ENCODE results near the gene REXO1.

Gene REXO1

DNA sequence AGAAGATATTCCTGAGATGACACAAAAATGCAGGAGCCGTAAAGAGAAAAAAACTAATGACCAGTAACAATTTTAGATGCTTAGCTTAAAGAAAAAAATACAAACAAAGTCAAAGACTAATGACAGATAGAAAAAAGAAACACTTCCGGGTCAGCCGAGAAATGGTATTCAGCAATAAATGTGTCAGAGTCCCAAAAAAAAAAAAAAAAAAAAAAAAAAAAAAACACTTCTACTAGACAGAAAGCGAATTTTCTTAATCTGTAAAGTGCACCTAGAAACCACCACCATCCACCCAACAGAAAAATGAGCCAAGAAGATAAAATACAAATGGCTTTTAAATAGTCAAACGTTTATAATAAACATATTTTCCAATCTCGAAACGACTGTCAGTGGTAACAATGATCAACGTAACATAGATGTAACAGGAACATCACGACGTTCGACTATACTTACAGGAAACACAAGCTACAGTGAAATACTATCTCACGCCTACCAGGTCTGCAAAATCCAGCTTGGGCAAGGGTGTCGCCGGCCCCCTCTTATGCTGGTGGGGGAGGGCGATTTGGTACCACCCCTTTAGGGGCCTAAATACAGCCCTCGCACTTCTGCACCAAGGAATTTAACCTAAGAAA, 26.4 kb upstream of the REXO1 start (continued):
- TF ChIP-seq ZNF654 (tag by site-specific recombination; IDR thresholded peaks at IDR 0.05; ENCODE audit: low read depth) (no peak), ZNF791 (tag by site-specific recombination; IDR thresholded peaks at IDR 0.05) (no peak)

DNA sequence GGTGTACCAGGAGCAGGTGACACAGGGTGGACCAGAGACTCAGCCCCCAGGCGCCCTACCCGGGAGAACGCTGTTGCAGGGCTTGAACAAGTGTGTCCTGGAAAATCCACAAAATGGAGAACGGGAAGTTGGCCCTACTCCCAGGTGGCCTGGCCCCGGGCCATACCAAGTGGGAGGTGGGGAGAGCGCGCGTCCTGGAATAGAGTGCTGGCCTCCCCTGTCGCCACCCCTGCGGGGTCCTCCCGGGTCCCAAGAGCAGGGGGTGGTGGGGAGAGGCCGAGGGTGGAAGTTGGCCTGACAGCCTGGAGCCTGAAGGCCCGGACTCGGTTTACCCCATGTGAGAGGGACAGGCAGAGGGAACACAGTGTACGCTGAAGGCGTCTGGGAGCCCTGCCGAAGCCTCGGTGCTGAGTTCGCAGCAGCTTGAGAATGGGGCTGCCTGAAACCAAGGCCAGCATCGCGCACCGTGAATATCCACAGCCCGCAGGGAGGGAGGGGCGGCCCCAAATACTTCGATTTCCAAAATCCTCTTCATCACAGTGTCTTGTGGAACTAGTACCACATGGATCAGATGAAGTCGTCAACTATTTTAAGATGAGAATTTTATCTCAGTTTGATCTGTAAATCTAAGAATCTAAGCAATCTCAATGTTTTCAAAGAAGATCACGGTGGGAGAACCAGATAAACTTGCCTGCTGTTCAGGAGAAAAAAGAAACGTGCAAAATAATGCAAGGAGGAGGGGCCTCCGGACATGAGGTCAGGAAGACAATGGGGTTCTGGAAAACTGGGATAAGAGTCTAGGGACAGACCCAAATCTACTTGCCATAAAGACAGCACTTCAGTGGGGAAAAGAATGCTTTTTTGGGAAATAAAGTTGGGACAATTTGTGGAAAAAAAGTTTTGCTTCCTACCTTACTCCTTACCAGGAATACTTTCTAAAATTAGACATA, 25.5 kb upstream of the REXO1 start:
- H3K4me1 ChIP-seq (ENCODE audit: control insufficient read depth, insufficient read depth, low read length), result peaks cover 10% of the 10 kb centered on the region
- TF ChIP-seq GLIS1 (tag by site-specific recombination; IDR thresholded peaks at IDR 0.05) (peak; percentile 28; the same call in 1 of the 2 replicates), ZBTB48 (tag by site-specific recombination; IDR thresholded peaks at IDR 0.05) (no peak), ZNF600 (tag by site-specific recombination; IDR thresholded peaks at IDR 0.05) (peak; percentile 92; the same call in 1 of the 2 replicates), IKZF3 (tag by site-specific recombination; IDR thresholded peaks at IDR 0.05) (peak; percentile 86)
- TF ChIP-seq, protein P1, sequence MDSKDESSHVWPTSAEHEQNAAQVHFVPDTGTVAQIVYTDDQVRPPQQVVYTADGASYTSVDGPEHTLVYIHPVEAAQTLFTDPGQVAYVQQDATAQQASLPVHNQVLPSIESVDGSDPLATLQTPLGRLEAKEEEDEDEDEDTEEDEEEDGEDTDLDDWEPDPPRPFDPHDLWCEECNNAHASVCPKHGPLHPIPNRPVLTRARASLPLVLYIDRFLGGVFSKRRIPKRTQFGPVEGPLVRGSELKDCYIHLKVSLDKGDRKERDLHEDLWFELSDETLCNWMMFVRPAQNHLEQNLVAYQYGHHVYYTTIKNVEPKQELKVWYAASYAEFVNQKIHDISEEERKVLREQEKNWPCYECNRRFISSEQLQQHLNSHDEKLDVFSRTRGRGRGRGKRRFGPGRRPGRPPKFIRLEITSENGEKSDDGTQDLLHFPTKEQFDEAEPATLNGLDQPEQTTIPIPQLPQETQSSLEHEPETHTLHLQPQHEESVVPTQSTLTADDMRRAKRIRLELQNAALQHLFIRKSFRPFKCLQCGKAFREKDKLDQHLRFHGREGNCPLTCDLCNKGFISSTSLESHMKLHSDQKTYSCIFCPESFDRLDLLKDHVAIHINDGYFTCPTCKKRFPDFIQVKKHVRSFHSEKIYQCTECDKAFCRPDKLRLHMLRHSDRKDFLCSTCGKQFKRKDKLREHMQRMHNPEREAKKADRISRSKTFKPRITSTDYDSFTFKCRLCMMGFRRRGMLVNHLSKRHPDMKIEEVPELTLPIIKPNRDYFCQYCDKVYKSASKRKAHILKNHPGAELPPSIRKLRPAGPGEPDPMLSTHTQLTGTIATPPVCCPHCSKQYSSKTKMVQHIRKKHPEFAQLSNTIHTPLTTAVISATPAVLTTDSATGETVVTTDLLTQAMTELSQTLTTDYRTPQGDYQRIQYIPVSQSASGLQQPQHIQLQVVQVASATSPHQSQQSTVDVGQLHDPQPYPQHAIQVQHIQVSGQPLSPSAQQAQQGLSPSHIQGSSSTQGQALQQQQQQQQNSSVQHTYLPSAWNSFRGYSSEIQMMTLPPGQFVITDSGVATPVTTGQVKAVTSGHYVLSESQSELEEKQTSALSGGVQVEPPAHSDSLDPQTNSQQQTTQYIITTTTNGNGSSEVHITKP (tag by site-specific recombination; IDR thresholded peaks at IDR 0.05), result peak; percentile 89
- POLR2A ChIA-PET, result interaction anchor here (0.5 to 2.8 kb wide), 3 partner anchors 9 to 354 kb away, joined by 3 to 22 read pairs (median 18); partner anchors contain the start of gene ABHD17A
- H3K27ac ChIP-seq (ENCODE audit: extremely low read depth, low read depth, low read length), result peak overlapping the region; percentile 33
- CTCF ChIA-PET, result interaction anchor here (1.4 kb wide), 1 partner anchor 201 kb away, joined by 3 read pairs; no protein-coding TSS in a partner anchor
- peak overlapping the region; percentile 11; the same call in 1 of the 2 replicates for H3K4me3 ChIP-seq (ENCODE audit: low read depth, low read length)
- H3K9me3 ChIP-seq (ENCODE audit: control insufficient read depth, insufficient read depth, low read depth, low read length), result no peaks in the 10 kb centered on the region
- H3K36me3 ChIP-seq (ENCODE audit: control insufficient read depth in 2 of 2, insufficient read depth in 1 of 2, low read length in 2 of 2), result peaks cover 0 to 18% of the 10 kb centered on the region in 2 experiments; a peak in 2 of 3 replicates

DNA sequence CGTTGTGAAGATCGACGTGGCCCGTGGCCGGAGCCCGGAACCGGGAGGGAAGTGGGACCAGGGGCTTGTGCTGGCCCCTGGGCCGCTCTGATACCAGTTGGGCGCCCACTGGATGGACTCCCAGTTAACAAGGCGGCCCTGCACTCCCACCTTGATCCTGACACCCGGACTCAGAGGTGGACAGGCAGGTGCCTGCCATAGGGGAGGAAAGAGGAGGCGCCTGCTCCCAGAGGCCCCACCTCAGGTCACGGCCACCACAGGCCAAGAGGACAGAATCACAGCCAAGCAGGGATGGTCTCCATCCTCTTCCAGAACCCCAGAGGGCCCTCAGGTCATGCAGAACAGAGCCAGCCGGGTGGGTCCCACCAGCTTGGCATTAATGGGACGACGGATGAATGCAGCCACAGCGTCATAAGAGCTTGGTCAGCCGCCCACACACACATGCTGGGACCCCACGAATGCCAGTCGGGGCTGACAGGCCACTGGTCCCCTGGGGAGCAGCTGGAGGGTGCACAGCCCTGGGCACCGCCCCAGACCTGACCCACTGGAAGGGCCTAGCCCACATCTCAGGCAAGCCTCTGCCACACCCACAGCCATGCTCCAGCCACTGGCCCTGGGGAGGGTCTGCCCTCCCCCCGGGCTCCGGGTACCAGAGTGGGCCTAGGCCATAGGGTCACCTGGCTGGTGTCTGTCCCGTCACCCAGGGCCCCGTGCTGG, 24.7 kb upstream of the REXO1 start:
- POLR2A ChIA-PET, result no interaction called here
- Histone ChIP-seq H3K4me3 (ENCODE audit: low read depth, low read length) (no peak overlapping the region), H3K27ac (ENCODE audit: extremely low read depth, low read depth, low read length) (no peak overlapping the region; the same call in 1 of the 2 replicates), H3K9me3 (ENCODE audit: control insufficient read depth, insufficient read depth, low read depth, low read length) (no peaks in the 10 kb centered on the region), H3K4me1 (ENCODE audit: control insufficient read depth, insufficient read depth, low read length) (peaks cover 10% of the 10 kb centered on the region), H3K36me3 (ENCODE audit: control insufficient read depth in 2 of 2, insufficient read depth in 1 of 2, low read length in 2 of 2) (peaks cover 0 to 18% of the 10 kb centered on the region in 2 experiments; a peak in 2 of 3 replicates)
- TF ChIP-seq, protein P2, sequence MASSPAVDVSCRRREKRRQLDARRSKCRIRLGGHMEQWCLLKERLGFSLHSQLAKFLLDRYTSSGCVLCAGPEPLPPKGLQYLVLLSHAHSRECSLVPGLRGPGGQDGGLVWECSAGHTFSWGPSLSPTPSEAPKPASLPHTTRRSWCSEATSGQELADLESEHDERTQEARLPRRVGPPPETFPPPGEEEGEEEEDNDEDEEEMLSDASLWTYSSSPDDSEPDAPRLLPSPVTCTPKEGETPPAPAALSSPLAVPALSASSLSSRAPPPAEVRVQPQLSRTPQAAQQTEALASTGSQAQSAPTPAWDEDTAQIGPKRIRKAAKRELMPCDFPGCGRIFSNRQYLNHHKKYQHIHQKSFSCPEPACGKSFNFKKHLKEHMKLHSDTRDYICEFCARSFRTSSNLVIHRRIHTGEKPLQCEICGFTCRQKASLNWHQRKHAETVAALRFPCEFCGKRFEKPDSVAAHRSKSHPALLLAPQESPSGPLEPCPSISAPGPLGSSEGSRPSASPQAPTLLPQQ (tag by site-specific recombination; IDR thresholded peaks at IDR 0.05), result peak; percentile 40; the same call in 1 of the 2 replicates
- peak; percentile 60; the same call in 1 of the 2 replicates for TF ChIP-seq ZFP69B (tag by site-specific recombination; IDR thresholded peaks at IDR 0.05)
- TF ChIP-seq, protein P3, sequence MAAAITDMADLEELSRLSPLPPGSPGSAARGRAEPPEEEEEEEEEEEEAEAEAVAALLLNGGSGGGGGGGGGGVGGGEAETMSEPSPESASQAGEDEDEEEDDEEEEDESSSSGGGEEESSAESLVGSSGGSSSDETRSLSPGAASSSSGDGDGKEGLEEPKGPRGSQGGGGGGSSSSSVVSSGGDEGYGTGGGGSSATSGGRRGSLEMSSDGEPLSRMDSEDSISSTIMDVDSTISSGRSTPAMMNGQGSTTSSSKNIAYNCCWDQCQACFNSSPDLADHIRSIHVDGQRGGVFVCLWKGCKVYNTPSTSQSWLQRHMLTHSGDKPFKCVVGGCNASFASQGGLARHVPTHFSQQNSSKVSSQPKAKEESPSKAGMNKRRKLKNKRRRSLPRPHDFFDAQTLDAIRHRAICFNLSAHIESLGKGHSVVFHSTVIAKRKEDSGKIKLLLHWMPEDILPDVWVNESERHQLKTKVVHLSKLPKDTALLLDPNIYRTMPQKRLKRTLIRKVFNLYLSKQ (tag by site-specific recombination; IDR thresholded peaks at IDR 0.05; ENCODE audit: borderline replicate concordance), result no peak
- CTCF ChIA-PET, result no interaction called here

Data from HEK293 (cell line).